ENCODE data around the gene CDCA7.
"Not testable (repeated sequence)": the region's sequence is repeated elsewhere in the genome, so short reads cannot be mapped to it uniquely, and the experiment has no call there.

CDCA7 gene

DNA sequence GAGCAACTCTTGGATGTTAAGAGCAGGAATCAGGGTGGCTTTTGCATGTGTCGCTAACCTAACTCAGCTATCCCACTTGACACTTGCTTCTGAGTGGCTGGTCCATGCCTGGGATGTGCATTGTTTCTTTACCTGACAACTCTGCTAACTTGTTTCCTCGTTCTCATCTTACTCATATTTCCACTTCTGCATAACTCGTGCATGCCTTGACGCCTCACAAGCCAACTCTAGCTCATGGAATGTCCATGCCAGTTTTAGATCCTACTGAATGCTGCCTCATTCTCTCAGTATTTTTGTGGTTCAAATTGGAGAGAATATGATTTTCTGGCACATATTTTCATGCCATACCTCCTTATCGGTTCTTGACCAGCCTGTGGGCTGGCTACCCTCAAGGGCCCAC is 52.5 kb downstream of the CDCA7 start:
- in situ Hi-C loops (cut with MboI; ENCODE audit: low pct_unique_long_range_greater_than_20kb, low sequenced_read_pairs, unreplicated experiment), result loop anchor here (10.0 kb wide), 1 partner anchor 938 kb away; no protein-coding TSS in a partner anchor
- TF ChIP-seq, protein P1, sequence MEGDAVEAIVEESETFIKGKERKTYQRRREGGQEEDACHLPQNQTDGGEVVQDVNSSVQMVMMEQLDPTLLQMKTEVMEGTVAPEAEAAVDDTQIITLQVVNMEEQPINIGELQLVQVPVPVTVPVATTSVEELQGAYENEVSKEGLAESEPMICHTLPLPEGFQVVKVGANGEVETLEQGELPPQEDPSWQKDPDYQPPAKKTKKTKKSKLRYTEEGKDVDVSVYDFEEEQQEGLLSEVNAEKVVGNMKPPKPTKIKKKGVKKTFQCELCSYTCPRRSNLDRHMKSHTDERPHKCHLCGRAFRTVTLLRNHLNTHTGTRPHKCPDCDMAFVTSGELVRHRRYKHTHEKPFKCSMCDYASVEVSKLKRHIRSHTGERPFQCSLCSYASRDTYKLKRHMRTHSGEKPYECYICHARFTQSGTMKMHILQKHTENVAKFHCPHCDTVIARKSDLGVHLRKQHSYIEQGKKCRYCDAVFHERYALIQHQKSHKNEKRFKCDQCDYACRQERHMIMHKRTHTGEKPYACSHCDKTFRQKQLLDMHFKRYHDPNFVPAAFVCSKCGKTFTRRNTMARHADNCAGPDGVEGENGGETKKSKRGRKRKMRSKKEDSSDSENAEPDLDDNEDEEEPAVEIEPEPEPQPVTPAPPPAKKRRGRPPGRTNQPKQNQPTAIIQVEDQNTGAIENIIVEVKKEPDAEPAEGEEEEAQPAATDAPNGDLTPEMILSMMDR (IDR thresholded peaks at IDR 0.05; ENCODE audit: extremely low read depth, insufficient read depth, missing control alignments), result no peak
- no peak for DNase-seq (ENCODE audit: low spot score)

DNA sequence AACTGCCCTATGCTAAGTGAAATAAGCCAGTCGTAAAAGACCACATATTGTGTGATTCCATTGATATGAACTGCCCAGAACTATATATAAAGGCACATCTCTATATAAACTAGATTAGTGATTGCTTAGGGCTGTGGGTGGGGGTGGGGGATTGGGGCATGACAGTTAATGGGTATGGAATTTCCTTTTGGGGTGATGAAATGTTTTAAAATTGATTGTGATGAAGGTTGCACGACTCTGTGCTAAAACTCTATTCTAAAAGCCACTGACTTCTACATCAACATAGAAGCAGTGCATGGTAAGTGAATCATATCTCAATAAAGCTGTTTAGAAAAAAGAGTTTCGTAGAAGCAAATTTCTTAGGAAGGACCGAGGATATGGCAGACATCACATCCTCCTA is 53.0 kb downstream of the CDCA7 start:
- in situ Hi-C loops (cut with MboI; ENCODE audit: low pct_unique_long_range_greater_than_20kb, low sequenced_read_pairs, unreplicated experiment), result loop anchor here (10.0 kb wide), 1 partner anchor 937 kb away; no protein-coding TSS in a partner anchor
- DNase-seq (ENCODE audit: low spot score), result no peak
- TF ChIP-seq, protein P1 (IDR thresholded peaks at IDR 0.05; ENCODE audit: extremely low read depth, insufficient read depth, missing control alignments), result no peak

DNA sequence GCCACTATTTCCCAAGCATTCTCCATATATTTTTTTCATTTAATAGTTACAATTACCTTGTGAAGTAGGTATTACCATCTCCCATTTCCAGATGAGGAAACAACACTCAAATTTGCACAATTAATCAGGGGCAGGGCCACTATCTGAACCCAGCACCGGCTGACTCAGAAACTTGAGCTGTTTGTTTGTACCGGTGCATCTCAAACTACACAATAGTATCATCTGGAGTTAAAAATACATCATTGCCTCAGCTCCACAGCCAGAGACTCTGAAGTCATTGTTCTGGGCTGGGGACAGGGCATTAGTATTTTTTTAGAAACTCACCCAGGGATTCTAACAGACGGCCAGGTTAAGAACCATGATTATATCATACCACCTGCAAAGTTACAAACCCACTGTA is 55.9 kb downstream of the CDCA7 start:
- in situ Hi-C loops (cut with MboI; ENCODE audit: low pct_unique_long_range_greater_than_20kb, low sequenced_read_pairs, unreplicated experiment), result no loop called here
- DNase-seq (ENCODE audit: low spot score), result no peak
- TF ChIP-seq, protein P1 (IDR thresholded peaks at IDR 0.05; ENCODE audit: extremely low read depth, insufficient read depth, missing control alignments), result no peak

DNA sequence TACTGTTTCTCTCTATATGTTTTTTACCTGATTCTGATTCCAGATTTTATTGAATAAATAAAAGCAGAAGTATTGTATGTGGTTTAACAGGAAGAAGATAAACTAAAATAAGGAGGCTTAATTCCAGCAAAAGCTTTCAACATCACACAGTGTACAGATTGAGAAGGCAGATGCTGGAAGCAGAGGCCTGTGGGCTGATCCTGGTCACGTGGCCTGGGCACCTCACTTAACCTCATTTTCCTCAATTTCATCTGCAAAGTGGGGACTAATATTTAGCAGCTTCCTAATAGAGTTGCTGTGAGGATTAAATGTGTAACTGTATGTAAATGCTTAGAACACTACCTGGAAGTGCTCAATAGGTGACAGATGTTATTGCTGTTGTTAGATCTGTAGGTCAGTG is 58.0 kb downstream of the CDCA7 start:
- in situ Hi-C loops (cut with MboI; ENCODE audit: low pct_unique_long_range_greater_than_20kb, low sequenced_read_pairs, unreplicated experiment), result no loop called here
- TF ChIP-seq, protein P1 (IDR thresholded peaks at IDR 0.05; ENCODE audit: extremely low read depth, insufficient read depth, missing control alignments), result no peak
- no peak for DNase-seq (ENCODE audit: low spot score)

DNA sequence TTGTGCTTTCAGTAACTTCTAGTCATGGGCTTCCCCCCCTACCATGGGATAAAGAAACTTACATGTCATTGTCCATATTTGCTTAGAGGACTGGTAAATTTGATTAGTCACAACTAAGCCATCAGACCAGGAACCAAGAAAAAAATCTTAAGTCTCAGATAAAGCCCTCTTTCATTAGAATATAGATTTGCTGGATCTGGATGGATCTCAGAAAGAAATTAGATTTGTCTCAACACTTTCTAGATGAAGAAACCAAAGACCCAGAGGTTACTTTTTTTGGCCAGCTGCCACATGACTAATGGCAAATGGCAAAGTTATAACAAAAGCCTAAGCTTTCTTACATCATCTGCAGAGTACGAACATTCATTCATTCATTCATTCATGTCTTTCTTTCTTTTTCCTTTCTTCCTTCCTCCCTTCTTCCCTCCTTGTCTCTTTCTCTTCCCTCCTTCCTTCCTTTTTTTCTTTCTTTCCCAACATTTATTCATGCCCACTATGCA is 60.2 kb downstream of the CDCA7 start:
- in situ Hi-C loops (cut with MboI; ENCODE audit: low pct_unique_long_range_greater_than_20kb, low sequenced_read_pairs, unreplicated experiment), result no loop called here
- DNase-seq (ENCODE audit: low spot score), result no peak
- TF ChIP-seq, protein P1 (IDR thresholded peaks at IDR 0.05; ENCODE audit: extremely low read depth, insufficient read depth, missing control alignments), result no peak

DNA sequence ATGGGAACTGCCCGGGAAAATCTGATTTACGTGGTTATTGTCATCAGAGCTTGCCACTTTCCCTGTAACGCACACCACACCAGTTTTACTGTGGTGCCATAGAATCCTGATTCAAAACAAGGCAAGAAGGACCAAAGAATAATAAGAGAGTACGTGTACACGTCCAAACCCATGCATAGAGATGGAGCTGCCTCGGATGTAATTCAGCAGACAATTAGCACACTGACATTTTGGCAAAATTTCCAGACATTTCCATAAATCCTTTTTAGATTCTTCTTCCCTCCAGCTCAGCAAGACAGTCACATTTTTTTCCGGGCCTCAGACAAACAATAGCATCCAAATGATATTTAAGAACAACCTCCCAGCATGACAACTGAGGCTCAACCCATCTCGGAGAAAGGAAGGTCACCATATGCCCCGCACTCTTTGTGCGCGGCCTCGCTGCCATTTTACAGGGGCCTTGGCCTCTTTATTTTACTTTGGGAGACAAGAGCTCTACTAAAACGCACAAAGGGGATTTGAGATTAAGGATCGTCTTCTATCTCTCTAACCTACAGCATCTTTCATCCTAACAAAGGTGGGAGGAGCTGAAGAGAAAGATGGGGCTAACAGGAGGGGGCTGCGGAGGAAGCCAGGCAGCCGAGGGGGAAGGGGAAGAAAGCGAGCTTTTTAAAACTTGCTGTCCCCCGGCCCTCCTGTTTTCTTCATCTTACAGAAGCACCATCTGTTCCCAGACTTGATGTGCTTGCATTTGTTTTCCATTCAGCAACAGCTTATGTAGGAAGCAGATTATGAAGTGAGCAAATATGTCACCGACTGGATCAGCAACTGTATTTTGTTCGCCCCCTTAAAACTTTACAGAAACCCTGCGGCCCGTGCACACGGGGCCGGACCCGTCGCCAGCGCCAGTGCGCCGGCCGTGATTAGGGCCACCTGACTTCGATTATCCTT is 61.0 kb downstream of the CDCA7 start:
- no peak for DNase-seq (ENCODE audit: low spot score)
- TF ChIP-seq, protein P1 (IDR thresholded peaks at IDR 0.05; ENCODE audit: extremely low read depth, insufficient read depth, missing control alignments), result no peak
- in situ Hi-C loops (cut with MboI; ENCODE audit: low pct_unique_long_range_greater_than_20kb, low sequenced_read_pairs, unreplicated experiment), result no loop called here

DNA sequence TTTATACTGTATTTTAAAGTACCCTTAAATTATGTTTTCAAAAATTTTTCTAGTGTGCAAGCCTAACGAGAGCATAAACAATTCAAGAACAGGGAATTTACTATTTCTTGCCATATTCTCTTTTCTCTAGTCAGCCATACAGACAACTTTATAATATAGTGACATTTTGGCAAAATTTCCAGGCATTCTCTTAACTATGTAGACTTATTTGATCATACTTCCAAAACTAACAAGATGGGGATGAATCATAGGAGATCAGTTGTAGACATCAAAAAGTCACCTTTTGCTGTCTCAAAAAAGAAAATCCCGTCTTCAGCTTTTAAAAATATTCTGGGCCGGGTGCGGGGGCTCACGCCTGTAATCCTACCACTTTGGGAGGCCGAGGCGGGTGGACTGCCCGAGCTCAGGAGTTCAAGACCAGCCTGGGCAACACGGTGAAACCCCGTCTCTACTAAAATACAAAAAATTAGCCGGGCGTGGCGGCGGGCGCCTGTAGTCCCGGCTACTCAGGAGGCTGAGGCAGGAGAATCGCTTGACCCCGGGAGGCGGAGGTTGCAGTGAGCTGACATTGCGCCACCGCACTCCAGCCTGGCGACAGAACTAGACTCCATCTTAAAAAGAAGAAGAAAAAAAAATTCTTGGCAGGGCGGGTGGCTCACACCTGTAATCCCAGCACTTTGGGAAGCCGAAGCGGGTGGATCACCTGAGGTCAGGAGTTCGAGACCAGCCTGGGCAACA is 61.9 kb downstream of the CDCA7 start:
- in situ Hi-C loops (cut with MboI; ENCODE audit: low pct_unique_long_range_greater_than_20kb, low sequenced_read_pairs, unreplicated experiment); DNase-seq (ENCODE audit: low spot score): not testable (repeated sequence)

Measured in GM13977 (cell line).